ENCODE measurements around the gene PARM1. TPM values are rescaled to one million over a fixed set of nuclear protein-coding genes. Genes with fewer than 3 reads are reported as not detected.
A peak's percentile ranks its signal among the peaks of the same experiment; 100 is the strongest.

Gene PARM1
- total RNA-seq, 3 donors from 2014 or later (not counting 1 experiment from before 2014, with no cell fraction given), result 0.14 to 1.4 (median 0.24) TPM

GRCh38 chr4:74890341-74890740 lies 42.6 kb upstream of the PARM1 start:
- H3K36me3 ChIP-seq (ENCODE audit: control insufficient read depth, insufficient read depth, low read length), result no peaks in the 10 kb centered on the region
- no peak overlapping the region for H3K27ac ChIP-seq (ENCODE audit: low read length)
- Mint-ChIP-seq H3K4me1 (no peaks in the 10 kb centered on the region), H3K4me3 (no peak overlapping the region), H3K27me3 (ENCODE audit: low read depth in 2 of 2) (no peaks in the 10 kb centered on the region), H3K9me3 (no peaks in the 10 kb centered on the region), H3K27ac (no peak overlapping the region), H3K36me3 (no peaks in the 10 kb centered on the region)
- no peak overlapping the region for H3K4me3 ChIP-seq (ENCODE audit: low read length)
- ATAC-seq (no peak), DNase-seq (no peak)
- no peaks in the 10 kb centered on the region for H3K4me1 ChIP-seq (ENCODE audit: control insufficient read depth, insufficient read depth, low read length)
- H3K9me3 ChIP-seq (ENCODE audit: control insufficient read depth, insufficient read depth, low read length), result no peaks in the 10 kb centered on the region
- TF ChIP-seq CTCF (IDR thresholded peaks at IDR 0.05), result no peak
- no peaks in the 10 kb centered on the region for H3K27me3 ChIP-seq (ENCODE audit: control insufficient read depth, insufficient read depth, low read length)
- WGBS (ENCODE audit: insufficient coverage), result 75% methylated on average over 5 of the region's 5 CpGs
- intact Hi-C loops (cut with micrococcal nuclease), result no loop called here

- ATAC-seq (no peak), DNase-seq (no peak)
- H3K36me3 ChIP-seq (ENCODE audit: control insufficient read depth, insufficient read depth, low read length), result no peaks in the 10 kb centered on the region
- no peak overlapping the region for H3K27ac ChIP-seq (ENCODE audit: low read length)
- no peaks in the 10 kb centered on the region for H3K27me3 Mint-ChIP-seq (ENCODE audit: low read depth in 2 of 2)
- H3K4me3 Mint-ChIP-seq, result no peak overlapping the region
- H3K9me3 Mint-ChIP-seq, result no peaks in the 10 kb centered on the region
- H3K4me3 ChIP-seq (ENCODE audit: low read length), result no peak overlapping the region
- no peaks in the 10 kb centered on the region for H3K9me3 ChIP-seq (ENCODE audit: control insufficient read depth, insufficient read depth, low read length)
- intact Hi-C loops (cut with micrococcal nuclease), result no loop called here
- H3K27me3 ChIP-seq (ENCODE audit: control insufficient read depth, insufficient read depth, low read length), result no peaks in the 10 kb centered on the region
- TF ChIP-seq CTCF (IDR thresholded peaks at IDR 0.05), result no peak
- H3K4me1 Mint-ChIP-seq, result no peaks in the 10 kb centered on the region
- H3K4me1 ChIP-seq (ENCODE audit: control insufficient read depth, insufficient read depth, low read length), result no peaks in the 10 kb centered on the region
- no peak overlapping the region for H3K27ac Mint-ChIP-seq
- H3K36me3 Mint-ChIP-seq, result no peaks in the 10 kb centered on the region
- 92% methylated on average over 1 of the region's 1 CpG for WGBS (ENCODE audit: insufficient coverage)
These were observed 41.9 kb upstream of the PARM1 start for GRCh38 chr4:74891037-74891436.

- Mint-ChIP-seq H3K36me3 (no peaks in the 10 kb centered on the region), H3K4me1 (no peaks in the 10 kb centered on the region), H3K27ac (no peak overlapping the region), H3K4me3 (peak overlapping the region; percentile 45), H3K9me3 (no peaks in the 10 kb centered on the region), H3K27me3 (ENCODE audit: low read depth in 2 of 2) (no peaks in the 10 kb centered on the region)
- no peak for ATAC-seq
- Histone ChIP-seq H3K27ac (ENCODE audit: low read length) (no peak overlapping the region), H3K4me1 (ENCODE audit: control insufficient read depth, insufficient read depth, low read length) (no peaks in the 10 kb centered on the region), H3K36me3 (ENCODE audit: control insufficient read depth, insufficient read depth, low read length) (no peaks in the 10 kb centered on the region), H3K27me3 (ENCODE audit: control insufficient read depth, insufficient read depth, low read length) (no peaks in the 10 kb centered on the region), H3K4me3 (ENCODE audit: low read length) (no peak overlapping the region), H3K9me3 (ENCODE audit: control insufficient read depth, insufficient read depth, low read length) (no peaks in the 10 kb centered on the region)
- TF ChIP-seq CTCF (IDR thresholded peaks at IDR 0.05), result no peak
- intact Hi-C loops (cut with micrococcal nuclease), result no loop called here
- WGBS (ENCODE audit: insufficient coverage), result 93% methylated on average over 1 of the region's 4 CpGs
- no peak for DNase-seq
These were observed 39.7 kb upstream of the PARM1 start for GRCh38 chr4:74893171-74893570.

GRCh38 chr4:74896595-74896994 lies 36.3 kb upstream of the PARM1 start:
- no peak for TF ChIP-seq CTCF (IDR thresholded peaks at IDR 0.05)
- WGBS (ENCODE audit: insufficient coverage), result 82% methylated on average over 3 of the region's 3 CpGs
- H3K36me3 ChIP-seq (ENCODE audit: control insufficient read depth, insufficient read depth, low read length), result no peaks in the 10 kb centered on the region

More at GRCh38 chr4:74896595-74896994, 36.3 kb upstream of the PARM1 start:
- H3K4me1 ChIP-seq (ENCODE audit: control insufficient read depth, insufficient read depth, low read length), result no peaks in the 10 kb centered on the region
- no peak overlapping the region for H3K27ac Mint-ChIP-seq
- no peaks in the 10 kb centered on the region for H3K9me3 ChIP-seq (ENCODE audit: control insufficient read depth, insufficient read depth, low read length)
- H3K4me3 Mint-ChIP-seq, result no peak overlapping the region
- H3K27me3 ChIP-seq (ENCODE audit: control insufficient read depth, insufficient read depth, low read length), result no peaks in the 10 kb centered on the region
- no peak for ATAC-seq
- no peaks in the 10 kb centered on the region for H3K36me3 Mint-ChIP-seq
- no peaks in the 10 kb centered on the region for H3K27me3 Mint-ChIP-seq (ENCODE audit: low read depth in 2 of 2)
- H3K27ac ChIP-seq (ENCODE audit: low read length), result no peak overlapping the region
- H3K4me1 Mint-ChIP-seq, result no peaks in the 10 kb centered on the region
- H3K9me3 Mint-ChIP-seq, result peaks cover 0 to 4% of the 10 kb centered on the region in 2 donors
- H3K4me3 ChIP-seq (ENCODE audit: low read length), result no peak overlapping the region
- intact Hi-C loops (cut with micrococcal nuclease), result no loop called here
- DNase-seq, result no peak

All from natural killer cell (primary cell).